ENCODE measurements around the gene SSNA1.

The SSNA1 gene

GRCh38 chr9:137198051-137198901 is 9.8 kb downstream of the SSNA1 start:
- peak overlapping the region; percentile 49 for H3K4me3 ChIP-seq (ENCODE audit: low read depth, low read length)
- DNase-seq (ENCODE audit: low read depth): peak; percentile 73
- no peak for TF ChIP-seq CTCF (IDR thresholded peaks at IDR 0.05; ENCODE audit: control insufficient read depth, extremely low read depth, insufficient read depth)

- H3K4me3 ChIP-seq (ENCODE audit: low read depth, low read length): peak overlapping the region; percentile 49
- no peak for TF ChIP-seq CTCF (IDR thresholded peaks at IDR 0.05; ENCODE audit: control insufficient read depth, extremely low read depth, insufficient read depth)
- DNase-seq (ENCODE audit: low read depth): no peak
These were observed 10.4 kb downstream of the SSNA1 start for GRCh38 chr9:137198902-137199283.

- peak overlapping the region; percentile 49 for H3K4me3 ChIP-seq (ENCODE audit: low read depth, low read length)
- DNase-seq (ENCODE audit: low read depth): no peak
- 0 out of 2 replicates have a peak, but pooled peaks have one; percentile 2 for TF ChIP-seq CTCF (IDR thresholded peaks at IDR 0.05; ENCODE audit: control insufficient read depth, extremely low read depth, insufficient read depth)
These were observed 11.1 kb downstream of the SSNA1 start for GRCh38 chr9:137199411-137200121.

- H3K4me3 ChIP-seq (ENCODE audit: low read depth, low read length): peak within 1 kb of the TSS; percentile 70
- DNase-seq (ENCODE audit: low read depth): peak; percentile 95
- TF ChIP-seq CTCF (IDR thresholded peaks at IDR 0.05; ENCODE audit: control insufficient read depth, extremely low read depth, insufficient read depth): no peak
These were observed 12.1 kb downstream of the SSNA1 start, which contains the start of gene TPRN for GRCh38 chr9:137200311-137201204. Gene TPRN (minus strand): TSS chr9:137200741. CDS start chr9:137200711, 30 bp downstream.

GRCh38 chr9:137201205-137201868 is 12.9 kb downstream of the SSNA1 start:
- no peak for DNase-seq (ENCODE audit: low read depth)
- no peak for TF ChIP-seq CTCF (IDR thresholded peaks at IDR 0.05; ENCODE audit: control insufficient read depth, extremely low read depth, insufficient read depth)
- peak overlapping the region; percentile 70 for H3K4me3 ChIP-seq (ENCODE audit: low read depth, low read length)

GRCh38 chr9:137202966-137203365 is 14.5 kb downstream of the SSNA1 start:
- no peak for DNase-seq (ENCODE audit: low read depth)
- TF ChIP-seq CTCF (IDR thresholded peaks at IDR 0.05; ENCODE audit: control insufficient read depth, extremely low read depth, insufficient read depth): no peak
- no peak overlapping the region for H3K4me3 ChIP-seq (ENCODE audit: low read depth, low read length)
